Measurements from ENCODE around the gene COX6B2. TPM values are rescaled to one million over a fixed set of nuclear protein-coding genes. Genes with fewer than 3 reads are reported as not detected.

COX6B2 gene
- total RNA-seq, 2 experiments from 2014 or later: not detected

GRCh38 chr19:55339105-55339888, 15.2 kb downstream of the COX6B2 start, which contains the start of gene KMT5C:
Gene KMT5C, plus strand, starts transcription at chr19:55339876. Its CDS starts 2,061 bp downstream, at chr19:55341937.
- intact Hi-C loops (cut with micrococcal nuclease; ENCODE audit: unreplicated experiment): loop anchor here (2.0 to 5.0 kb wide), 2 partner anchors 28 to 37 kb away; no protein-coding TSS in a partner anchor

GRCh38 chr19:55336101-55336500, 18.4 kb downstream of the COX6B2 start:
- BruUV-seq (replicated peaks): no TSS peak

More at GRCh38 chr19:55339105-55339888, 15.2 kb downstream of the COX6B2 start, which contains the start of gene KMT5C:
- Histone ChIP-seq H3K36me3 (ENCODE audit: insufficient read depth, low read length) (no peaks in the 10 kb centered on the region), H2AFZ (ENCODE audit: low read length) (peak within 1 kb of the TSS; percentile 87), H3K9me3 (ENCODE audit: low read length) (no peaks in the 10 kb centered on the region), H3K79me2 (ENCODE audit: insufficient read depth, low read depth, low read length) (no peaks in the 10 kb centered on the region), H3K9me2 (ENCODE audit: insufficient read depth, low read length) (no peaks in the 10 kb centered on the region), H4K20me1 (ENCODE audit: insufficient read depth, low read length) (no peaks in the 10 kb centered on the region), H3K4me1 (ENCODE audit: insufficient read depth, low read length, poor library complexity, severe bottlenecking) (peaks cover 28% of the 10 kb centered on the region), H3K4me2 (ENCODE audit: low read length) (peak within 1 kb of the TSS; percentile 99), H3K4me3 (ENCODE audit: low read depth, low read length, poor library complexity, severe bottlenecking) (peak within 1 kb of the TSS; percentile 89), H3K27ac (ENCODE audit: low read depth, low read length, poor library complexity, severe bottlenecking) (peak within 1 kb of the TSS; percentile 53)
- no peak for TF ChIP-seq CTCF (conservative IDR thresholded peaks at IDR 0.05; ENCODE audit: low read length)
- TF ChIP-seq EZH2phosphoT487 (IDR thresholded peaks at IDR 0.05; ENCODE audit: borderline replicate concordance, low read depth, low read length): no peak
- ChIA-PET CTCF (ENCODE audit: unreplicated experiment) (interaction anchor here (0.5 to 1.0 kb wide), 7 partner anchors 9 to 782 kb away, joined by 3 to 7 read pairs (median 4); partner anchors contain the start of gene ZNF787), POLR2A (interaction anchor here (0.5 to 1.5 kb wide), 11 partner anchors 17 to 295 kb away, joined by 3 to 7 read pairs (median 3); partner anchors contain the start of gene TMEM238)
- DNase-seq (ENCODE audit: low spot score): peak; percentile 100
- no TSS peak for BruUV-seq (replicated peaks)

More at GRCh38 chr19:55336101-55336500, 18.4 kb downstream of the COX6B2 start:
- Histone ChIP-seq H3K27ac (ENCODE audit: low read depth, low read length, poor library complexity, severe bottlenecking) (no peak overlapping the region), H3K36me3 (ENCODE audit: insufficient read depth, low read length) (no peaks in the 10 kb centered on the region), H3K4me2 (ENCODE audit: low read length) (no peak overlapping the region), H4K20me1 (ENCODE audit: insufficient read depth, low read length) (no peaks in the 10 kb centered on the region), H3K9me3 (ENCODE audit: low read length) (no peaks in the 10 kb centered on the region), H2AFZ (ENCODE audit: low read length) (no peak overlapping the region), H3K4me3 (ENCODE audit: low read depth, low read length, poor library complexity, severe bottlenecking) (no peak overlapping the region), H3K79me2 (ENCODE audit: insufficient read depth, low read depth, low read length) (no peaks in the 10 kb centered on the region), H3K4me1 (ENCODE audit: insufficient read depth, low read length, poor library complexity, severe bottlenecking) (peaks cover 21% of the 10 kb centered on the region), H3K9me2 (ENCODE audit: insufficient read depth, low read length) (no peaks in the 10 kb centered on the region)
- TF ChIP-seq CTCF (conservative IDR thresholded peaks at IDR 0.05; ENCODE audit: low read length): no peak
- TF ChIP-seq EZH2phosphoT487 (IDR thresholded peaks at IDR 0.05; ENCODE audit: borderline replicate concordance, low read depth, low read length): no peak
- no peak for DNase-seq (ENCODE audit: low spot score)
- intact Hi-C loops (cut with micrococcal nuclease; ENCODE audit: unreplicated experiment): loop anchor here (5.0 kb wide), 1 partner anchor 34 kb away; no protein-coding TSS in a partner anchor
- ChIA-PET CTCF (ENCODE audit: unreplicated experiment) (no interaction called here), POLR2A (interaction anchor here (1.0 kb wide), 1 partner anchor 138 kb away, joined by 3 read pairs; no protein-coding TSS in a partner anchor)

Measured in OCI-LY7 (cell line).